Measurements from ENCODE around the gene PRR9.
"Not testable (repeated sequence)": the region's sequence is repeated elsewhere in the genome, so short reads cannot be mapped to it uniquely, and the experiment has no call there.

Gene PRR9, protein sequence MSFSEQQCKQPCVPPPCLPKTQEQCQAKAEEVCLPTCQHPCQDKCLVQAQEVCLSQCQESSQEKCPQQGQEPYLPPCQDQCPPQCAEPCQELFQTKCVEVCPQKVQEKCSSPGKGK

DNA sequence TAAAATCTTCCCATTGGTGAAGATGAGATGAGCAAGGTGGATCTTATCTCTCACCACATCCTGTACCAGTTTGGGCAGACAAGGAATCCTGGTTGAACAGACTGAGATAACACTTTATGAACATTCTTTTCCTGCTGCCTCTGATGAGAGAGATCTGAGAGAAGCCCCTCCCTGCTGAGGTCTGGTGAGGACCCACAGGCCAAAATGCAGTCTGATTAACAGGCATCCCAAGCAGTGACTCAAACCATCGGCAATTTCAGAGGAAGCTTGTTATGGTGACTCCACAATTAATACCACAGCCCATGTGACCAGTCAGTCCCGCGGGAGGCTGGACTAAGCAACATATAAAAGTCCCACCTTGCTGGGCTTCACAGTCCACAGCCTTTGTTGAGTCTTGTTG lies at the start of gene PRR9:
PRR9 (plus strand) TSS at position 373 of the 400 bp plus-strand sequence. CDS start 561 bp downstream, outside the sequence.
- Histone ChIP-seq H3K4me1 (ENCODE audit: control insufficient read depth, insufficient read depth, low read length) (no peaks in the 10 kb centered on the region; the same call in 1 of the 2 replicates), H3K4me3 (ENCODE audit: low read depth, low read length) (no peak within 1 kb of the TSS), H3K9ac (ENCODE audit: low read length) (no peak within 1 kb of the TSS), H3K27me3 (ENCODE audit: control insufficient read depth, insufficient read depth, low read length) (no peaks in the 10 kb centered on the region), H3K36me3 (ENCODE audit: control insufficient read depth, insufficient read depth, low read length) (no peaks in the 10 kb centered on the region), H3K27ac (ENCODE audit: low read depth, low read length) (no peak within 1 kb of the TSS), H3K9me3 (ENCODE audit: control insufficient read depth, insufficient read depth, low read depth, low read length) (no peaks in the 10 kb centered on the region)

DNA sequence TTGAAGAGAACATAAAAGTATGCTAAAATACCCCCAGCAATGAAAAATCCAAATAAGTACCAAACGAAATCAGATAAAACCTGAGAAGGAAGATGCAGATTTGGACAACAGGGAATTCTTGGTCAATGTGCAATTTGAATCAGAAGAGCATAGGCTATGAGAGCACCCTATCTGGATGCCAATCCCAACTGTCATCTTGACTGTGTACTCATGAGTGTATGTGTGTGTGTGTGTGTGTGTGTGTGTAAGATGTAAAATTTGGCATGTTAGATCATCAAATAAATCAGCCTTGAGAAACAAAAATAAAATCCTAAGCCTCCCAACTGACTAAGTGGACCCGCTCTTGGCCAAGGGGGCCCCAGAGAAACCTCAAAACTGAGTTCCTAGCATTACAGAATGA lies 48.7 kb upstream of the PRR9 start:
- H3K36me3 ChIP-seq (ENCODE audit: control insufficient read depth, insufficient read depth, low read length) = no peaks in the 10 kb centered on the region
- no peak overlapping the region for H3K27ac ChIP-seq (ENCODE audit: low read depth, low read length)
- no peak overlapping the region for H3K9ac ChIP-seq (ENCODE audit: low read length)
- no peaks in the 10 kb centered on the region; the same call in 1 of the 2 replicates for H3K27me3 ChIP-seq (ENCODE audit: control insufficient read depth, insufficient read depth, low read length)
- no peaks in the 10 kb centered on the region for H3K4me1 ChIP-seq (ENCODE audit: control insufficient read depth, insufficient read depth, low read length)
- no peak overlapping the region for H3K4me3 ChIP-seq (ENCODE audit: low read depth, low read length)
- H3K9me3 ChIP-seq (ENCODE audit: control insufficient read depth, insufficient read depth, low read depth, low read length) = no peaks in the 10 kb centered on the region

DNA sequence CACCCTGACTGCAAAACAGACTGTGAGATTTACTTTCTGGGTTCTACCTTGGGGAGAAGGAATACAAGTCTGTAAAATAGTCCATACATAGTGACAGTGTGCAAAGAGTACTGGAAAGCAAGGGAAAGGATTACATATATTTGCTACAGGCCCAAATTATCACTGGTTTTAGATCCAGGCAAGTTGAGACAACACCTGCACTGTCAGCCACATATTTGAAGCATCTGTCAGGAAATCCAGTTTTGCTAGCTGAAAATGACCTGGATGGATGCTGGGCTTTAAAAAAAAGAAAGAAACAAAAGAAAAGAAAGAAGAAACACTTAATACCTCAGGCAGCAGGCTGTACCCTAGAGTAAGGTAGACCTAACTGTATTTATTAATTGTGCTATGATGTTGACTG lies 42.8 kb upstream of the PRR9 start:
- H3K9me3 ChIP-seq (ENCODE audit: control insufficient read depth, insufficient read depth, low read depth, low read length) = no peaks in the 10 kb centered on the region
- H3K9ac ChIP-seq (ENCODE audit: low read length) = no peak overlapping the region
- H3K27me3 ChIP-seq (ENCODE audit: control insufficient read depth, insufficient read depth, low read length) = peaks cover 2% of the 10 kb centered on the region; the same call in 1 of the 2 replicates
- no peak overlapping the region for H3K4me3 ChIP-seq (ENCODE audit: low read depth, low read length)
- no peaks in the 10 kb centered on the region for H3K4me1 ChIP-seq (ENCODE audit: control insufficient read depth, insufficient read depth, low read length)
- H3K27ac ChIP-seq (ENCODE audit: low read depth, low read length) = no peak overlapping the region
- H3K36me3 ChIP-seq (ENCODE audit: control insufficient read depth, insufficient read depth, low read length) = no peaks in the 10 kb centered on the region

DNA sequence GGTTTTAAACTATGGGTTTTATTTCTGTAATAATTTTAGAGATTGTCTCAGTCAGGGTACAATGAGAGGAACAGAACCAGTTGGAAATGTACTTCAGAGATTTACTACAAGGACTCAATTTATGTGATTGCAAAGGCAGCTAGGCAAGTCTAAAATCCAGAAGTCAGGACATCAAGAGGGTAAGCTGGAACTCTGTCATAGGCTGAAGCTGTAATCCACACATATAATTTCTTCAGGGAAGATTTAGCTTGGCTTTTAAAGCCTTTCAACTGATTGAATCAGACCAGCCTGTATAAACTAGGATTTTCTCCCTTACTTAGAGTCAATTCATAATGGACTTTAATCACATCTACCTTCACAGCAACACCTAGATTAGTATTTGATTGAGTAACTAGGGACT lies 38.5 kb upstream of the PRR9 start:
- Histone ChIP-seq H3K4me3 (ENCODE audit: low read depth, low read length) (no peak overlapping the region), H3K9me3 (ENCODE audit: control insufficient read depth, insufficient read depth, low read depth, low read length) (0 out of 2 replicates have a peak, but pooled peaks cover 4% of the 10 kb centered on the region), H3K9ac (ENCODE audit: low read length) (no peak overlapping the region), H3K36me3 (ENCODE audit: control insufficient read depth, insufficient read depth, low read length) (no peaks in the 10 kb centered on the region), H3K27ac (ENCODE audit: low read depth, low read length) (no peak overlapping the region), H3K4me1 (ENCODE audit: control insufficient read depth, insufficient read depth, low read length) (no peaks in the 10 kb centered on the region), H3K27me3 (ENCODE audit: control insufficient read depth, insufficient read depth, low read length) (peaks cover 3% of the 10 kb centered on the region)

DNA sequence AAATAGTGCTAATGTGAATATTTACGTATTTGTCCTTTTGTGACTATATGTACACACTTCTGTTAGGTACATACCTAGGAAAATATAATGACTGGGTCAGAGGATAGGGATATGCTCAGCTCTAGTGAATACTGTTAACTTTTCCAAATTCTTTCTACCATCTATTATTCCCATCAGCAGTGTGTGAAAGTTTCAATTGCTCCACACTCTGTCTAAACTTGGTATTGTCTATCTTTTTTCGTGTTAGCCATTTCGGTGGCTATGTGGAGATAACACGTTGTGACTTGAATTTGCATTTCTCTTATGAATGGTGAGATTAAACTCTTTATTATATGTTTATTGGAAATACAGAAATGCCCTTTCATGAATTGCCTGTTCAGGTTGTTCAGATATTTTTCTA lies 36.8 kb upstream of the PRR9 start:
- H3K27me3 ChIP-seq (ENCODE audit: control insufficient read depth, insufficient read depth, low read length) = peaks cover 3% of the 10 kb centered on the region
- no peaks in the 10 kb centered on the region for H3K36me3 ChIP-seq (ENCODE audit: control insufficient read depth, insufficient read depth, low read length)
- H3K4me3 ChIP-seq (ENCODE audit: low read depth, low read length) = no peak overlapping the region
- no peak overlapping the region for H3K27ac ChIP-seq (ENCODE audit: low read depth, low read length)
- no peak overlapping the region for H3K9ac ChIP-seq (ENCODE audit: low read length)
- H3K9me3 ChIP-seq (ENCODE audit: control insufficient read depth, insufficient read depth, low read depth, low read length) = 0 out of 2 replicates have a peak, but pooled peaks cover 4% of the 10 kb centered on the region
- H3K4me1 ChIP-seq (ENCODE audit: control insufficient read depth, insufficient read depth, low read length) = no peaks in the 10 kb centered on the region

DNA sequence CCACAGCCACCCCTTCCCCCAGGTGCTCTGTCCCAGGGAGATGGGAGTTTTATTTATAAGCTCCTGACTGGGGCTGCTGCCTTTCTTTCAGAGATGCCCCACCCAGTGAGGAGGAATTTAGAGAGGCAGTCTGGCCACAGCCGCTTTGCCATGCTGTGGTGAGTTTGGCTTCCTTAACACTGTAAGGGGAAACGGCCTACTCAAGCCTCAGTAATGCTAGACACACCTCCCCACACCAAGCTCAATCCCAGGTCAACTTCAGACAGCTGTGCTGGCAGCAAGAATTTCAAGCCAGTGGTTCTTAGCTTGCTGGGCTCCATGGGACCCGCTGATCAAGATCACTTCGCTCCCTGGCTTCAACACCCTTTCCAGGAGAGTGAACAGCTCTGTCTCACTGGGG lies 29.1 kb upstream of the PRR9 start:
- H3K4me1 ChIP-seq (ENCODE audit: control insufficient read depth, insufficient read depth, low read length); H3K36me3 ChIP-seq (ENCODE audit: control insufficient read depth, insufficient read depth, low read length); H3K27ac ChIP-seq (ENCODE audit: low read depth, low read length); H3K9me3 ChIP-seq (ENCODE audit: control insufficient read depth, insufficient read depth, low read depth, low read length); H3K4me3 ChIP-seq (ENCODE audit: low read depth, low read length); H3K27me3 ChIP-seq (ENCODE audit: control insufficient read depth, insufficient read depth, low read length); H3K9ac ChIP-seq (ENCODE audit: low read length): not testable (repeated sequence)

DNA sequence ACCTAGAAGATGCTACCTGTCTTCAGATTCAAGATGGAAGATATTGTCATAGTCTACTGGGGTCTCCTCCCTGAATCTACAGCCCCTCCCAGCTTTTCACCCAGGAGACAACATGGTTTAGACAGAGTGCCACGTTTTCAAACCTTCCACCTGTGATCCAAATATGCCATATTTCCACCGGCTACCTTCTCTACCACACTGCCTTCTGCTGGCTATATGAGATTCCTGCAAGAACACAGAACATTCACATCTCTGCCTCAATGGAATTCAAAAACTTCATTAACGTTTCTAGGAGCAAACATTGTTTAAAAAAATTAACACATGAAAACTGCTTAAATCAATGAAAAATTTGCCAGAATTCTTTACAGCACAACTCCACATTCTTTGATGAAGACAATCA lies 27.0 kb upstream of the PRR9 start:
- H3K4me1 ChIP-seq (ENCODE audit: control insufficient read depth, insufficient read depth, low read length) = no peaks in the 10 kb centered on the region
- no peaks in the 10 kb centered on the region for H3K27me3 ChIP-seq (ENCODE audit: control insufficient read depth, insufficient read depth, low read length)
- no peak overlapping the region for H3K27ac ChIP-seq (ENCODE audit: low read depth, low read length)
- no peak overlapping the region for H3K4me3 ChIP-seq (ENCODE audit: low read depth, low read length)
- H3K9ac ChIP-seq (ENCODE audit: low read length) = no peak overlapping the region
- no peaks in the 10 kb centered on the region for H3K36me3 ChIP-seq (ENCODE audit: control insufficient read depth, insufficient read depth, low read length)
- H3K9me3 ChIP-seq (ENCODE audit: control insufficient read depth, insufficient read depth, low read depth, low read length) = 0 out of 2 replicates have a peak, but pooled peaks cover 2% of the 10 kb centered on the region

DNA sequence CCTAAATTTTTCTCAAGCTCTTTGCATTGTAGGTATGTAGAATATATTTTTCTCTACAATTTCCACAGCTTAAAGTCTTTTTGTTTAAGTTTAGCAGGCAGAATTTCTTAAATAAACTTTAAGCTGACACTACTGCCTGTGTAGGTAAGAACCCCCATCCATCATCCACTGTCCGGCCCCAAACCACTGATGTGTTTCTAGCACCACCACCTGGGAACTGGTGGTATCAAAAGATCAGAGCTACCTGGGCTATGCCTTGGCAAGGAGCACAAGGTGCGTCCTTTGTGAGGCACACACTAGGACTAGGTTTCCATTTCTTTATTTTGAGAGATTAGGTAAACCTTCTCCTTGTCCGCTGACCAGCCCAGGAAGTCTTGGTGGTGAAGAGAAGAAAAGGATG lies 24.7 kb upstream of the PRR9 start:
- Histone ChIP-seq H3K4me3 (ENCODE audit: low read depth, low read length) (no peak overlapping the region), H3K9ac (ENCODE audit: low read length) (no peak overlapping the region), H3K27me3 (ENCODE audit: control insufficient read depth, insufficient read depth, low read length) (no peaks in the 10 kb centered on the region)

DNA sequence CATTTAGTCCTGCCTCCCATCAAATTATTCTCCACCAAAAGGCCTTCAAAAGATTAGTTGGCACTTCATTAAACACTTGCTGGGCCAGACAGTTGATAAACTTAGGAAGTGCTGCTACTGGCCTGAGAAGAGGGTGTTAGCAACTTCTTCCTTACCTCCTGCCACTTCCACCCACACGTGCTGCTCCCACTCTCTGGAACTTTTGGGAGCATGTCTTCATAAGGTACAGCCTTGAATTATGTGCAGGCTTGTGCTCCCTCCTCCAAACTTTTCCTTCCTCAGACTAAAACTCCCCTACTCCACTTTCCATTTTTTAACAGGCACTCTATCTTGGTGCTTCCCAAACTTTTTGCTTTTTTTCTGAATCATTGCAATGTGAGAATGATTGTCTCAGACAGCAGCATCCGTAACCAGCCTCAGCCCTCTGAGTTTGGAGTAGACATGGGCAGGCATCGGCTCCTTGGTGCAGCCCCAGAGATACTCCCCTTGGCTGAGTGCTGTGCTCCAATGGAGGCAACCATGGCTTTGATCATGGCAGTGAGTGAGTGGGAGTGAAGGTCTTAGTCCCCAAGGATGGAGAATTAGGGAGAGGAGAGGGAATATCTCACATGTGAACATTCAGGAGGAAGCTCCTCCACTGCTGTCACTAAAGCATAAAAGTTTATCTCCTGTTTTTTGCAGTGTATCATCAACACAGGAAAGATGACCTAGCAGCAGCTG lies 22.9 kb upstream of the PRR9 start:
- Histone ChIP-seq H3K9ac (ENCODE audit: low read length) (no peak overlapping the region), H3K9me3 (ENCODE audit: control insufficient read depth, insufficient read depth, low read depth, low read length) (no peaks in the 10 kb centered on the region), H3K27ac (ENCODE audit: low read depth, low read length) (no peak overlapping the region), H3K4me1 (ENCODE audit: control insufficient read depth, insufficient read depth, low read length) (no peaks in the 10 kb centered on the region), H3K4me3 (ENCODE audit: low read depth, low read length) (no peak overlapping the region), H3K36me3 (ENCODE audit: control insufficient read depth, insufficient read depth, low read length) (no peaks in the 10 kb centered on the region), H3K27me3 (ENCODE audit: control insufficient read depth, insufficient read depth, low read length) (peaks cover 2% of the 10 kb centered on the region; the same call in 1 of the 2 replicates)

More for the DNA sequence above, 24.7 kb upstream of the PRR9 start:
- H3K4me1 ChIP-seq (ENCODE audit: control insufficient read depth, insufficient read depth, low read length) = no peaks in the 10 kb centered on the region
- 0 out of 2 replicates have a peak, but pooled peaks cover 2% of the 10 kb centered on the region for H3K9me3 ChIP-seq (ENCODE audit: control insufficient read depth, insufficient read depth, low read depth, low read length)
- H3K27ac ChIP-seq (ENCODE audit: low read depth, low read length) = no peak overlapping the region
- H3K36me3 ChIP-seq (ENCODE audit: control insufficient read depth, insufficient read depth, low read length) = no peaks in the 10 kb centered on the region

DNA sequence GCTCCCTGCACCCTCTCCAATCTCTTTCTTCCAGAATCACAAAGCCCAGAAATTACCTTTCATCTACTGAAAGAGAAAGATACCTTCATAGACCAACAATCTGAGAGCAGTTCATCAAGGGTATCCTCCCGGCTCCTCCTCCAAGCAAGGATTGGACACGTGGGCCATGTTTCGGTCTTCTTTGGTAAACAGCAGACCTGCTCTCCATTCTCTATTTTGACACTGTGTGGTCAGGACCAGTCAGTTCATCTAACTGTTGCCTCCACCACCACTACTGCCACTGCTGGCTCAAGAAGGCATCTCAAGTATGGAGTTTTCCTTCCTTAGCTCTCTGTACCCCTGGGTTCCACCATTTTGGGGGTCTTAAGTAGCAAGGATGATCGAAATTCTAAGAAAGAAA lies 22.2 kb upstream of the PRR9 start:
- no peaks in the 10 kb centered on the region for H3K36me3 ChIP-seq (ENCODE audit: control insufficient read depth, insufficient read depth, low read length)
- H3K9ac ChIP-seq (ENCODE audit: low read length) = no peak overlapping the region

DNA sequence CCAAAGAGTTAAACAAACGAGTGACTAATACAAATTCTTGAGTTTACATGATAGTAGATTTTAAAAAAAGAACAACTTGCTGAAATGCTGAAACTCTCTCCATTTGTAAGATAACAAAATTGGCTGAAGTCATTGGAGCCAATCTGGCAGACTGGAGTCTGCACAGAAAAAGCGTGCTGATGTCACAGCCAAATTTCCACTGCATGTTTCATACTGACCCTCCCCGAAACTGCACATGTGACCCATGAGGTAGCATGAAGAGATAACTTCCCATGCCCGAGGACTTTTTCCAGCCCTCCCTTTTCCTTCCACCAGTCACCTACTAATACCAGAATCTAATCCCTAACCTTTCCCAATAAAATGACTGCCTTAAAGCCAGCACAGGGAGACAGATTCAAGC lies 15.4 kb upstream of the PRR9 start:
- no peaks in the 10 kb centered on the region for H3K36me3 ChIP-seq (ENCODE audit: control insufficient read depth, insufficient read depth, low read length)
- no peak overlapping the region for H3K27ac ChIP-seq (ENCODE audit: low read depth, low read length)
- H3K4me3 ChIP-seq (ENCODE audit: low read depth, low read length) = no peak overlapping the region
- peaks cover 2% of the 10 kb centered on the region; the same call in 1 of the 2 replicates for H3K27me3 ChIP-seq (ENCODE audit: control insufficient read depth, insufficient read depth, low read length)
- H3K4me1 ChIP-seq (ENCODE audit: control insufficient read depth, insufficient read depth, low read length) = peaks cover 3% of the 10 kb centered on the region; the same call in 1 of the 2 replicates
- no peaks in the 10 kb centered on the region for H3K9me3 ChIP-seq (ENCODE audit: control insufficient read depth, insufficient read depth, low read depth, low read length)
- no peak overlapping the region for H3K9ac ChIP-seq (ENCODE audit: low read length)

More for the DNA sequence above, 22.2 kb upstream of the PRR9 start:
- Histone ChIP-seq H3K27me3 (ENCODE audit: control insufficient read depth, insufficient read depth, low read length) (peaks cover 2% of the 10 kb centered on the region; the same call in 1 of the 2 replicates), H3K27ac (ENCODE audit: low read depth, low read length) (no peak overlapping the region), H3K9me3 (ENCODE audit: control insufficient read depth, insufficient read depth, low read depth, low read length) (no peaks in the 10 kb centered on the region), H3K4me1 (ENCODE audit: control insufficient read depth, insufficient read depth, low read length) (no peaks in the 10 kb centered on the region), H3K4me3 (ENCODE audit: low read depth, low read length) (no peak overlapping the region)

Data from HUES6 (cell line).